Upper lobe of left lung (tissue), 4 donors: Measurements from ENCODE around the gene SMTNL1.

Source experiments
- EP300 ChIP-seq, 4 donors: sonication (generic); formaldehyde crosslinking; IDR thresholded peaks; one replicate each; pipeline ENCODE4 v1.5.1; 2017; ENCODE audit warnings: antibody characterized with exemption in 4 of 4, control low read depth in 2 of 4
- POLR2A ChIP-seq, 4 donors: fragments of 450-650 bp; IDR thresholded peaks; one replicate each; pipeline ENCODE4 v1.5.1; 2016 to 2017; ENCODE audit warnings: antibody characterized with exemption in 4 of 4, mild to moderate bottlenecking in 2 of 4

GRCh38 chr11:57497303-57498247 lies 39.8 kb upstream of the SMTNL1 start:
- TF ChIP-seq EP300 (IDR thresholded peaks at IDR 0.05) (no peak), POLR2A (IDR thresholded peaks at IDR 0.05) (no peak)
